HG02973 (cell line): ENCODE results near the gene LYRM4.

Experiments
- ATAC-seq: cut with Tn5 transposase; IDR thresholded peaks from one replicate; pipeline ENCODE4 v1.9.1; 2021; ENCODE audit warnings: moderate library complexity; ENCODE audit not compliant: unreplicated experiment

LYRM4 gene

GRCh38 chr6:5260661-5261544 lies at the start of gene LYRM4, which contains the start of gene FARS2:
TSS of gene LYRM4 (minus strand) at chr6:5260950. CDS start at chr6:5260733, 217 bp downstream.
TSS of gene FARS2 (plus strand) at chr6:5261513.
- peak; percentile 61 for ATAC-seq

GRCh38 chr6:5308066-5308465 lies 47.3 kb upstream of the LYRM4 start:
- ATAC-seq: no peak

GRCh38 chr6:5307058-5307457 lies 46.3 kb upstream of the LYRM4 start:
- no peak for ATAC-seq

GRCh38 chr6:5305968-5306626 lies 45.3 kb upstream of the LYRM4 start:
- no peak for ATAC-seq

- no peak for ATAC-seq
Measured at GRCh38 chr6:5303682-5304081, 42.9 kb upstream of the LYRM4 start.

- peak; percentile 69 for ATAC-seq
Measured at GRCh38 chr6:5302995-5303622, 42.4 kb upstream of the LYRM4 start.

GRCh38 chr6:5302220-5302946 lies 41.6 kb upstream of the LYRM4 start:
- ATAC-seq: peak; percentile 83

- no peak for ATAC-seq
Measured at GRCh38 chr6:5300206-5300764, 39.5 kb upstream of the LYRM4 start.

GRCh38 chr6:5295623-5296022 lies 34.9 kb upstream of the LYRM4 start:
- no peak for ATAC-seq

- no peak for ATAC-seq
Measured at GRCh38 chr6:5294392-5295211, 33.9 kb upstream of the LYRM4 start.

- no peak for ATAC-seq
Measured at GRCh38 chr6:5293692-5294091, 32.9 kb upstream of the LYRM4 start.

- no peak for ATAC-seq
Measured at GRCh38 chr6:5292154-5292553, 31.4 kb upstream of the LYRM4 start.

- no peak for ATAC-seq
Measured at GRCh38 chr6:5290500-5290899, 29.8 kb upstream of the LYRM4 start.

- ATAC-seq: no peak
Measured at GRCh38 chr6:5290097-5290496, 29.3 kb upstream of the LYRM4 start.

GRCh38 chr6:5287966-5288297 lies 27.2 kb upstream of the LYRM4 start:
- no peak for ATAC-seq

GRCh38 chr6:5287205-5287965 lies 26.6 kb upstream of the LYRM4 start:
- no peak for ATAC-seq

GRCh38 chr6:5286780-5287179 lies 26.0 kb upstream of the LYRM4 start:
- no peak for ATAC-seq

- no peak for ATAC-seq
Measured at GRCh38 chr6:5285526-5285925, 24.8 kb upstream of the LYRM4 start.

- no peak for ATAC-seq
Measured at GRCh38 chr6:5285081-5285480, 24.3 kb upstream of the LYRM4 start.
